CD4-positive, alpha-beta T cell treated with Interferon gamma for 1 hour (primary cell): ENCODE data around the gene POLR3GL.
A peak's percentile ranks its signal among the peaks of the same experiment; 100 is the strongest.

Experiments used
- DNase-seq: peaks from one replicate; pipeline ENCODE4 v3.0.0-alpha.2; 2020

POLR3GL gene

GRCh38 chr1:145977016-145977415, 12.5 kb downstream of the POLR3GL start:
- no peak for DNase-seq

GRCh38 chr1:145977486-145978470, 13.3 kb downstream of the POLR3GL start:
- peak; percentile 82 for DNase-seq

GRCh38 chr1:145978471-145978853, 14.0 kb downstream of the POLR3GL start:
- DNase-seq: no peak

GRCh38 chr1:145978854-145979745, 14.6 kb downstream of the POLR3GL start:
- DNase-seq: peak; percentile 92

- DNase-seq: peak; percentile 42
Measured at GRCh38 chr1:145979746-145980456, 15.4 kb downstream of the POLR3GL start.

- no peak for DNase-seq
Measured at GRCh38 chr1:145980457-145980994, 16.0 kb downstream of the POLR3GL start.

GRCh38 chr1:145982010-145982723, 17.7 kb downstream of the POLR3GL start:
- DNase-seq: no peak

- DNase-seq: no peak
Measured at GRCh38 chr1:145983206-145983675, 18.8 kb downstream of the POLR3GL start.

- no peak for DNase-seq
Measured at GRCh38 chr1:145983960-145984830, 19.7 kb downstream of the POLR3GL start.

GRCh38 chr1:145985129-145985501, 20.6 kb downstream of the POLR3GL start:
- DNase-seq: no peak

GRCh38 chr1:145985502-145986439, 21.3 kb downstream of the POLR3GL start:
- no peak for DNase-seq

GRCh38 chr1:145986551-145986950, 22.1 kb downstream of the POLR3GL start:
- no peak for DNase-seq

GRCh38 chr1:145987926-145988325, 23.4 kb downstream of the POLR3GL start:
- no peak for DNase-seq

GRCh38 chr1:145988773-145989172, 24.3 kb downstream of the POLR3GL start:
- no peak for DNase-seq

- no peak for DNase-seq
Measured at GRCh38 chr1:145990249-145990855, 25.9 kb downstream of the POLR3GL start.

GRCh38 chr1:145991735-145992412, 27.4 kb downstream of the POLR3GL start:
- DNase-seq: no peak

- DNase-seq: no peak
Measured at GRCh38 chr1:145992502-145992936, 28.0 kb downstream of the POLR3GL start.

GRCh38 chr1:145992958-145993617, 28.6 kb downstream of the POLR3GL start:
- DNase-seq: no peak
